GM11168 (cell line): ENCODE data around the gene IL20RB.

Experiments used
- in situ Hi-C: fragments of 300-500 bp; cut with MboI; formaldehyde crosslinking; loops from one replicate; pipeline ENCODE4 v1.12.0; 2022; ENCODE audit warnings: low sequenced_read_pairs; ENCODE audit not compliant: unreplicated experiment

Gene IL20RB, protein sequence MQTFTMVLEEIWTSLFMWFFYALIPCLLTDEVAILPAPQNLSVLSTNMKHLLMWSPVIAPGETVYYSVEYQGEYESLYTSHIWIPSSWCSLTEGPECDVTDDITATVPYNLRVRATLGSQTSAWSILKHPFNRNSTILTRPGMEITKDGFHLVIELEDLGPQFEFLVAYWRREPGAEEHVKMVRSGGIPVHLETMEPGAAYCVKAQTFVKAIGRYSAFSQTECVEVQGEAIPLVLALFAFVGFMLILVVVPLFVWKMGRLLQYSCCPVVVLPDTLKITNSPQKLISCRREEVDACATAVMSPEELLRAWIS

GRCh38 chr3:136957751-136958288 is at the start of gene IL20RB:
Gene IL20RB (plus strand): TSS chr3:136957983. CDS start chr3:136958114, 131 bp downstream.
- in situ Hi-C loops, result no loop called here

- in situ Hi-C loops, result no loop called here
Observed at GRCh38 chr3:136908297-136908696, 49.5 kb upstream of the IL20RB start.

DNA sequence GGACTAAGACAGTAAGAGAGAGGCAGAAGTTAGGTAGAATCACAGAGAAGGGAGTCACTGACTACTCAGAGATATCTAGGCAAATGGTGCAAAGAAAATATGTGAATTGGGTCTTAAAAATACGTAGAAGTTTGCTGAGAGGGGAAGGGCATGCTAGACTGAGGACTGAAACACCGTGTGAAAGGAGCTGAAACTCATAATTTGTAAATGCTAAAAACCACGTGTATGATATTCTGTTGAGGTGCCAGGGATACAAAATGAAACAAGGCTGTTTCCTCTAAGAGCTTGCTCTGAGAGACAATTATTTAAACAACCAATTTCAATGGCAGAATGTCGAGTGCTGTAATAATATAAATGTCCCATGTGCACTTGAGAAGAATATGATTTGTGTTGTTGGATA is 48.6 kb upstream of the IL20RB start:
- in situ Hi-C loops, result no loop called here

- in situ Hi-C loops, result no loop called here
Observed at GRCh38 chr3:136910697-136911096, 47.1 kb upstream of the IL20RB start.

GRCh38 chr3:136913168-136913567 is 44.6 kb upstream of the IL20RB start:
- in situ Hi-C loops, result no loop called here

- in situ Hi-C loops, result no loop called here
Observed at GRCh38 chr3:136914739-136915138, 43.0 kb upstream of the IL20RB start.

DNA sequence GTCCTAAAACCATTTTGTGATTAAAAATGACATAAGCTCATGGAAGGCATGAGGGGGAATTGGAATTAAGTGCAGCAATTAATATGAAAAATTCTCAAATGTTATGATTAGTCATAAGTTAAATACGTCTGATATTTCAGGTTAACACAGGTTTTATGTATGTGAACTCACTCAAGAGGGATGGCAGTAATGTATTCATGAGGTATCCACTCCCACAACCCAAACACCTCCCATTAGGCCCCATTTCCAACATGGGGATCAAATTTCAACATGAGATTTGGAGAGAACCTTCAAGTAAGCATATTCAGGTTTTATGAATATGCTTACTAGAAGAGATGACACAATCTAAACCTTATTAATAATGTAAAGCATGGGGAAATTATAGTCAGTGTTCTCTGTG is 41.6 kb upstream of the IL20RB start:
- in situ Hi-C loops, result no loop called here

GRCh38 chr3:136919799-136920580 is 37.8 kb upstream of the IL20RB start:
- in situ Hi-C loops, result no loop called here

DNA sequence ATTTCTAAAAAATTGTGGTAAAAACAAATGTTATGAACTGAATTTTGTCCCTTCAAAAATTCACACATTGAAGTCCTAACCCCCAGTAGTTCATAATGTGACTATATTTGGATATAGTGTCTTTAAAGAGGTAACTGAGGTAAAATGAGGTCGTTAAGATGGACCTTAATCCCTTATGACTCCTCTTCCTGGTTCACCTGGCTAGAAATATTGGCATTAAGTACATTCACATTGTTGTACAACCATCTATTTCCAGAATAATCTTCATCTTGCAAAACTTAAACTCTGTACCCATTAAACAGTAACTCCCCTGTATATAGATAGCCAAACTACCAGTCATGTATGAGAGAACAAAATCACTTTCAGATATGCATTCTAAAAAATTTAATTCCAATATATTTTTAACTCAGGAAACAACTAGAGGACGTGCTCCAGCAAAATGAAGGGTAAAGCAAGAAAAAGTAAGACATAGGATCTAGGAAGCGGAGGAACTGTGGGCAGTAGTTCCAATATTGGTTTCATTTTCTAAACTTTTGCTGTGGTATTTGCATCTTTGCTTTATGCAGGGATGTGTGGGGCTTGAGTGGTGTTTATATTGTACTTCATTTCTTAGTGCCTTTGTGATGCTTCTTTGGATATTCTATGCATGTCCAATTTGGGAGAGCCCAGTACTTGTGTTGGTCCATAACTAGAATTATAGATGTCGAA is 36.7 kb upstream of the IL20RB start:
- in situ Hi-C loops, result no loop called here

DNA sequence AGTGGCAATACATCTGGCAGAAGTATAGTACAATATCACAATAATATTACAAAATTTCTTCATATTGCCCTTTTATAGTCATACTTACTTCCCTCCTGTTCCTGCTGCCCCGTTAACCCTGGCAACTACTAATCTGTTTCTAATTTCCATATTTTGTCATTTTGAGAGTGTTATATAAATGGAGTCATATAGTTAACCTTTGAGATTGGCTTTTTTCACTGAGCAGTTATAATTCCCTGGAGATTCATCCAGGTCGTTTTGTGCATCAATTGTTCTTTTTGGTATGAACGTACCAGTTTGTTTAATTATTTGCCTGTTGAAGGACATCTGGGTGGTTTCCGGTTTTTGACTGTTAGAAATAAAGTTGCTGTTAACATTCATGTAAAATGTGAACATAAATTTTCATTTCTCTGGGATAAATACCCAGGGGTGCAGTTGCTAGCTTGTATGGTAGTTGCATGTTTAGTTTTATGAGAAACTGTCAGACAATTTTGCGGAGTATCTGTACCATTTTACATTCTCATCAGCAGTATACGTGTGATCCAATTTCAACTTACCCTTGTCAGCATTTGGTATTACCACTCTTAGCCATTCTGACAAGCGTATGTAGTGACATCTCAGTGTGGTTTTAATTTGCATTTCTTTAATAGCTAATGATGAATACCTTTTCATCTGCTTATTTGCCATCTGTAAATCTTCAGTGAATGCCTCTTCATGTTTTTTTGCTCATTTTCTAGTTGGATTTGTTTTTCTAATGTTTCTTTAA is 32.2 kb upstream of the IL20RB start:
- in situ Hi-C loops, result no loop called here

DNA sequence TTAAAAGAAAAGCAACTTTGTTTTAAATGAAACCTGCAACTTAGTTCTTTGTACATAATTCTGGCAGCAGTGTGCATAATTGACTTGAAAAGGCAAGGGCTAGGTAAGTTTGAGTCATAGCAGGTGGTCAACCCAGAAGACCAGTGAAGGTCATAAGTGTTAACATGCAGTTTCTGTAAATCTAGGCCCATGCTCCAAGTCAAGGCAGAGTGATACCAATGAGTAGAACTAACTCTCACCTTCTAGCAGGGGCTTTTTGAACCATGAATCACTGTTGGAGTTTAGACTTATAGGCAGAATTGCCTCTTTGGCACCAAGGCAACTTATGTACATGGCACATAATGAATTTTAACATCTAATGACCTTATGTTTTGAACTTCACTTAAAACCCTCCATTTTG is 29.5 kb upstream of the IL20RB start:
- in situ Hi-C loops, result no loop called here

DNA sequence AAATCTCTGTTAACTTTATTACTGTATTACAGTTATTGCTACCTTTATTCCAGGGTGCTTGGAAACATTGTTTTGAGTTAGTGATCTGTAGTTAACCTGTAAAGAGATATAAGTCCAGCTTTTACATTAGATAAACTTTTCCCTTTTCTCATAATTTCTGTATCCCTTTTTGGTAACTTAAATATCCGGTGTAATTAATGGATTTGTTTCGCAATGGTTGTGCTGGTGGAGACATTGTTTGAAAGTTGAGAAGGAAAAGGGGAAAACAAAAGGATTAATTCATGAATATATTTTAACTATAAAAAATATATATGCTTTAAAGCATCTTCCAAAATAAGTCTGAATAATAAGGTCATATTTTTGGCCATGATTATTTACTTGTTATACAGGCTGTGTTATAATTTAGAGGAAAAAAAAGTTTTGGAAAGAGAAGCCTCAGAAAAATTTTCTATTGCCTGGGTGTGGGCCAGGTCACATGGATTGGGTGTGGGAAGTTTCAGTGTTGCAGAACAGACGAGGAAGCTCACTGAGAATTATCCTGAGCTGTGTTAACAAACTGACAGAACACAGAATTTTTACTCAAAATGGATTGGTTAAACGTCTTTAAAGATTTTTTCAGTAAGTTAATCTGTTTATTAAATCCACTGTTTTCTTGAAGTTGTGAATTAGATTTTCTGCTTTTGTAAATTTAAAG is 27.7 kb upstream of the IL20RB start:
- in situ Hi-C loops, result no loop called here

- in situ Hi-C loops, result no loop called here
Observed at GRCh38 chr3:136931606-136932005, 26.2 kb upstream of the IL20RB start.

GRCh38 chr3:136932523-136932922 is 25.3 kb upstream of the IL20RB start:
- in situ Hi-C loops, result no loop called here

DNA sequence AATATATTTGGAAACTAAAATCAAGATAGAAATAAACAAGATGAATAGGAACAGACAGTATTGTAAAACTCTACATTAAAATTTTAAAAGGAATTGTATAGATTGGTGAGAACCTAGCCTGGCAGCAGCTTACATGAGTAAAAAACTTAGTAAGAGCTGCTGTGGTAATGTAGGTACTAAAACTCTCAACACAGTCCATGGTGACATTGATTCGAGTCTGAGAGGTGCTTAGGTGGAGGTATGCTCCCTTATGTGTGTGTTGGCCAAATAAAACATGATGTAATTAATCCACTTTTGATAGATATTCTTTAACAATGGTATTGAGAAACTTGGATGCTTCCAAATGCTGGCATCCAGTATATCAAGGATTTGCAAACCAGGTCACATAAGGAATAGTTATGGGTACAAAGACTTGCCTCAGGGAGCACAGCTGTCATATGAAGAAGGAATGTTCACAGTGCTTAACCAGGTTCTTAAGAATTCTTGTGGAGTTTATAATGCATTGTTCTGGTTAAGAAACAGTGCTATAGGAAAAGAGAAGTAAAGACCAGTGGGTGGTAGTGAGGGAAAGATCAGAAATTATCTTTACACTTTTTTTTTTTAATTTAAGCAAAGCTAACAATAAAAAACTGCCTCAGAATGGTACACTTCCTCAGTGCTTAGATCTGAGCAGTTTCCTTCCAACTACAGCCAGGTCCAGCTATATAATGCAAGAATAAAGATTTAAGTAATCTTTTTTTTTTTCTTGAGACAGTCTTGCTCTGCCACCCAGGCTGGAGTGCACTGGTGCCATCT is 24.6 kb upstream of the IL20RB start:
- in situ Hi-C loops, result no loop called here

DNA sequence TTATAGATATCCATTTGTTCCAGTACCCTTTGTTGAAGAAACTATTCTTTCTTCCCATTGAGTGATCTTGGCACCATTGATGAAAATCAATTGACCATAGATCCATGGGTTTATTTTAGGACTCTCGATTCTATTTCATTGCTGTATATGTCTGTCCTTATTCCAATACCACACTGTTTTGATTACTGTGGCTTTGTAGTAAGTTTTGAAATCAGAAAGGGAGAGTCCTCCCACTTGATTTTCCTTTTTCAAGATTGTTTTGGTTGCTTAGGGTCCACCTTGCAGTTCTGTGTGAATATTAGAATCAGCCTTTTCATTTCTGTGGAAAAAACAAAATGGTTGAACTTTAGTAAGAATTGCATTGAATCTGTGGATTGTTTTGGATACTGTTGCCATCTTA is 20.6 kb upstream of the IL20RB start:
- in situ Hi-C loops, result no loop called here

GRCh38 chr3:136937851-136938250 is 19.9 kb upstream of the IL20RB start:
- in situ Hi-C loops, result no loop called here

DNA sequence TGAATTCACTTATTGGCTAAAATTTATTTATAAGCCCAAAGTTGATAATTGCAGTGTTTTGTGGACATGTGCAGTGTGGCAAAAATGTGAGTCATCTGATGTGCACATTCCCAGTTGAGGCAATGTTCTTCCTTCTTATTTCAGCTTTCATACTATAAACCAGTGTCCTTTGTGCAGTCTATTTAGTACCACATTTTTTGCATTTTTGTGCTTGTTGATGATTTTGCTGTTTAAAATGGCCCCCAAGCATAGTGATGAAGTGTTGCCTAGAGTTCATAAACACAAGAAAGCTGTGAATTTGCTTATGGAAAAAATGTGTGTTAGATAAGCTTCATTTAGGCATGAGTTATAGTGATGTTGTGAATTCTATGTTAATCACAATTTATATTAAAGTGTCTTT is 19.4 kb upstream of the IL20RB start:
- in situ Hi-C loops, result no loop called here

DNA sequence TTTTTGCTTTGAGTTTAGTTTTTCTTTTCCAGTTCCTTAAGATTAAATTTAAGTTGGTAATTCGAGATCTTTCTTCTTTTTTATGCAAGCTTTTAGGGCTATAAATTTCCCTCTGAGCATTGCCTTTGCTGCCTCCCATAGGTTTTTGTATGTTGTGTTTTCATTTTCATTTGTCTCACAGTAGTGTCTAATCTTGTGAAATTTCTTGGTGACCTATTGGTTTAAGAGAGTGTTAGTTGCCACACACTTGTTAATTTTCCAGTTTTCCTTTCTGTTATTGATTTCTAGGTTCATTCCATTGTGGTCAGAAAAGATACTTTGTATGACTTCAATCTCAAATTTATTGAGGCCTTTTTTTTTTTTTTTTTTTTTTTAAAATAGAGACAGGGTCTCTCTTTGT is 18.3 kb upstream of the IL20RB start:
- in situ Hi-C loops, result no loop called here
